Esophagus muscularis mucosa (tissue), 4 donors: Measurements from ENCODE around the gene SH3GL2. TPM values are rescaled to one million over a fixed set of nuclear protein-coding genes. Genes with fewer than 3 reads are reported as not detected.
"Not testable (repeated sequence)": the region's sequence is repeated elsewhere in the genome, so short reads cannot be mapped to it uniquely, and the experiment has no call there.

ENCODE experiments used
- DNase-seq: peaks from one replicate; pipeline ENCODE4 v3.0.0-alpha.2; 2017; ENCODE audit errors: extremely low spot score
- H3K27ac ChIP-seq, 4 donors: fragments of 200-600 bp; sonication (generic); replicated peaks in 1 of 4; 1 replicate in 3 of 4; 2 replicates in 1 of 4; pipeline ENCODE4 v1.5.1; 2016 to 2019; ENCODE audit warnings: mild to moderate bottlenecking in 1 of 4
- H3K27me3 ChIP-seq, 4 donors: fragments of 200-600 bp; sonication (generic); one replicate each; pipeline versions ENCODE4 v1.5.1 to v1.6.0; 2016 to 2019
- H3K36me3 ChIP-seq, 4 donors: fragments of 200-600 bp; sonication (generic); one replicate each; pipeline ENCODE4 v1.5.1; 2016 to 2019
- H3K4me1 ChIP-seq, 4 donors: fragments of 200-600 bp; sonication (generic); one replicate each; pipeline ENCODE4 v1.5.1; 2016 to 2019
- H3K4me3 ChIP-seq, 4 donors: fragments of 200-600 bp; sonication (generic); 1 replicate in 2 of 4; 2 replicates in 2 of 4; pipeline ENCODE4 v1.5.1; 2016 to 2019; ENCODE audit warnings: mild to moderate bottlenecking in 4 of 4, moderate library complexity in 1 of 4
- H3K9me3 ChIP-seq, 4 donors: fragments of 200-600 bp; sonication (generic); 1 replicate in 3 of 4; 2 replicates in 1 of 4; pipeline ENCODE4 v1.5.1; 2016 to 2019
- CTCF ChIP-seq, 3 experiments: fragments of 200-600 bp in 2 of 3; fragments of 450-650 bp in 1 of 3; sonication (generic) in 2 of 3; IDR thresholded peaks; one replicate each; pipeline ENCODE4 v1.5.1; 2017 to 2019; ENCODE audit warnings: antibody characterized with exemption in 3 of 3, mild to moderate bottlenecking in 2 of 3, moderate library complexity in 1 of 3
- EP300 ChIP-seq: sonication (generic); formaldehyde crosslinking; IDR thresholded peaks from one replicate; pipeline ENCODE4 v1.6.1; 2017; ENCODE audit warnings: antibody characterized with exemption
- POLR2A ChIP-seq: fragments of 450-650 bp; IDR thresholded peaks from one replicate; pipeline ENCODE4 v1.6.1; 2017; ENCODE audit warnings: antibody characterized with exemption, moderate library complexity, mild to moderate bottlenecking, low read depth
- POLR2AphosphoS5 ChIP-seq, 2 donors: sonication (generic); formaldehyde crosslinking; IDR thresholded peaks; one replicate each; pipeline ENCODE4 v1.6.1; 2017; ENCODE audit warnings: antibody characterized with exemption in 2 of 2
- WGBS: methylation state at CpG from one replicate; pipeline ENCODE4 v1.1.5; 2018; 5-methylcytosine and 5-hydroxymethylcytosine counted together
- intact Hi-C: fragments of 100-400 bp; cut with DNase I; formaldehyde crosslinking; loops from one replicate; pipeline ENCODE4 v1.15.1; 2023
- total RNA-seq, 4 donors: library from RNA; depleted of rRNA; stranded (reverse); fragments of >200 nt; gene quantifications; one replicate each; pipeline versions ENCODE4 v1.1.0 to v1.2.1, GENCODE V29; 2016

The SH3GL2 gene
- total RNA-seq, 4 donors from 2014 or later = 3.3 to 6.7 (median 5.2) TPM

GRCh38 chr9:17757816-17758215 lies 178.9 kb downstream of the SH3GL2 start:
- no peak for DNase-seq
- no peaks in the 10 kb centered on the region for H3K36me3 ChIP-seq
- H3K4me1 ChIP-seq = no peaks in the 10 kb centered on the region
- H3K27me3 ChIP-seq = no peaks in the 10 kb centered on the region
- TF ChIP-seq EP300 (no peak), POLR2AphosphoS5 (IDR thresholded peaks at IDR 0.05) (no peak), CTCF (IDR thresholded peaks at IDR 0.05) (no peak), POLR2A (no peak)
- WGBS = 63% methylated on average over 2 of the region's 2 CpGs
- no peak overlapping the region for H3K27ac ChIP-seq
- intact Hi-C loops = no loop called here
- no peak overlapping the region for H3K4me3 ChIP-seq
- H3K9me3 ChIP-seq = peaks cover 0 to 4% (median 0%) of the 10 kb centered on the region in 4 donors

GRCh38 chr9:17760250-17760649 lies 181.4 kb downstream of the SH3GL2 start:
- H3K36me3 ChIP-seq = no peaks in the 10 kb centered on the region
- no peak for TF ChIP-seq EP300
- no peak for TF ChIP-seq POLR2AphosphoS5 (IDR thresholded peaks at IDR 0.05)
- TF ChIP-seq POLR2A = no peak
- no peak for TF ChIP-seq CTCF (IDR thresholded peaks at IDR 0.05)
- no peak overlapping the region for H3K27ac ChIP-seq
- H3K27me3 ChIP-seq = no peaks in the 10 kb centered on the region
- intact Hi-C loops = no loop called here
- no peak for DNase-seq
- H3K9me3 ChIP-seq = no peaks in the 10 kb centered on the region
- no peaks in the 10 kb centered on the region for H3K4me1 ChIP-seq
- H3K4me3 ChIP-seq = no peak overlapping the region
- 99% methylated on average over 2 of the region's 2 CpGs for WGBS

GRCh38 chr9:17761984-17762676 lies 183.3 kb downstream of the SH3GL2 start:
- no peaks in the 10 kb centered on the region for H3K27me3 ChIP-seq
- H3K27ac ChIP-seq = no peak overlapping the region
- 72% methylated on average over 6 of the region's 6 CpGs for WGBS
- intact Hi-C loops = no loop called here
- DNase-seq = no peak
- no peak for TF ChIP-seq CTCF (IDR thresholded peaks at IDR 0.05)
- no peak for TF ChIP-seq EP300
- TF ChIP-seq POLR2A = no peak
- TF ChIP-seq POLR2AphosphoS5 (IDR thresholded peaks at IDR 0.05) = no peak
- no peaks in the 10 kb centered on the region for H3K9me3 ChIP-seq
- no peak overlapping the region for H3K4me3 ChIP-seq
- no peaks in the 10 kb centered on the region for H3K36me3 ChIP-seq
- no peaks in the 10 kb centered on the region for H3K4me1 ChIP-seq

GRCh38 chr9:17764306-17764705 lies 185.4 kb downstream of the SH3GL2 start:
- H3K9me3 ChIP-seq = no peaks in the 10 kb centered on the region
- H3K27ac ChIP-seq = no peak overlapping the region
- H3K4me1 ChIP-seq = no peaks in the 10 kb centered on the region
- intact Hi-C loops = no loop called here
- H3K27me3 ChIP-seq = no peaks in the 10 kb centered on the region
- no peak overlapping the region for H3K4me3 ChIP-seq
- H3K36me3 ChIP-seq = no peaks in the 10 kb centered on the region
- no peak for TF ChIP-seq EP300
- no peak for TF ChIP-seq POLR2AphosphoS5 (IDR thresholded peaks at IDR 0.05)
- no peak for TF ChIP-seq CTCF (IDR thresholded peaks at IDR 0.05)
- TF ChIP-seq POLR2A = no peak
- WGBS = 72% methylated on average over 2 of the region's 3 CpGs
- no peak for DNase-seq

GRCh38 chr9:17765131-17765530 lies 186.3 kb downstream of the SH3GL2 start:
- not testable (repeated sequence) for H3K4me1 ChIP-seq
- 94% methylated on average over 2 of the region's 4 CpGs for WGBS

More at GRCh38 chr9:17765131-17765530, 186.3 kb downstream of the SH3GL2 start:
- intact Hi-C loops, H3K4me3 ChIP-seq, H3K27me3 ChIP-seq, H3K27ac ChIP-seq, DNase-seq, H3K9me3 ChIP-seq, H3K36me3 ChIP-seq: not testable (repeated sequence)
